ENCODE results near the gene TOMM22.

The TOMM22 gene

GRCh38 chr22:38685761-38686160, 4.0 kb downstream of the TOMM22 start:
- peaks cover 25% of the 10 kb centered on the region for H3K79me2 ChIP-seq (ENCODE audit: insufficient read depth, low read length)

DNA sequence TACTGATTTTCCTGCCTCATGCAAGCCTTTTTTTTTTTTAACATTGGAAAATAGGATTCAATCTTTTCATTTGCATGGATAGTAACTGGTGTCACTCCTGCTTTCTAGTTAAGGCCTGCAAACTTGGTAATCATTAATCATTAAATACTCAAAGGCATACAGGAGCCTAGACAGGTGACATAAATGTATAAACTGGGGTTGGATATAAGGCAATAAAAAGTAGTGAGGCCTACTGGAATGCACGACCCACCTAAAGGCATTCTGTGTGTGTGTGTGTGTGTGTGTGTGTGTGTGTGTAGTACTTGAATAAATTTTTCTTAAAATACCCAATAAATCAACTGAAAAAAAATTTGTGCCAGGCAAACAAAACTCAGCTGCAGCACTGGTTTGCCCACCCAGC, 7.9 kb downstream of the TOMM22 start:
- H3K36me3 ChIP-seq (ENCODE audit: insufficient read depth, low read length), result peaks cover 40% of the 10 kb centered on the region; the same call in 1 of the 2 replicates
- peaks cover 16% of the 10 kb centered on the region for H3K4me1 ChIP-seq (ENCODE audit: insufficient read depth, low read length, poor library complexity, severe bottlenecking)
- TF ChIP-seq EZH2phosphoT487 (IDR thresholded peaks at IDR 0.05; ENCODE audit: borderline replicate concordance) (no peak), CTCF (conservative IDR thresholded peaks at IDR 0.05; ENCODE audit: low read length) (no peak)
- H4K20me1 ChIP-seq (ENCODE audit: insufficient read depth, low read length, poor library complexity, severe bottlenecking), result peaks cover 7% of the 10 kb centered on the region
- H3K9ac ChIP-seq (ENCODE audit: low read depth, low read length, poor library complexity, severe bottlenecking), result no peak overlapping the region
- H3K9me2 ChIP-seq (replicated peaks; ENCODE audit: low read depth, low read length), result no peaks in the 10 kb centered on the region
- H3F3A ChIP-seq (ENCODE audit: low read depth), result no peaks in the 10 kb centered on the region
- H3K4me2 ChIP-seq (ENCODE audit: low read depth, low read length, poor library complexity, severe bottlenecking), result no peak overlapping the region
- no peak overlapping the region for H3K4me3 ChIP-seq (ENCODE audit: low read length, poor library complexity, severe bottlenecking)
- H3K27me3 ChIP-seq (ENCODE audit: insufficient read depth, low read length, poor library complexity, severe bottlenecking), result no peaks in the 10 kb centered on the region
- no peaks in the 10 kb centered on the region for H3K9me3 ChIP-seq (ENCODE audit: insufficient read depth, low read depth, low read length)
- H3K79me2 ChIP-seq (ENCODE audit: insufficient read depth, low read length), result peaks cover 27% of the 10 kb centered on the region; the same call in 1 of the 2 replicates
- H2AFZ ChIP-seq (ENCODE audit: low read length), result no peak overlapping the region

More at GRCh38 chr22:38685761-38686160, 4.0 kb downstream of the TOMM22 start:
- peaks cover 10% of the 10 kb centered on the region for H3K4me1 ChIP-seq (ENCODE audit: insufficient read depth, low read length, poor library complexity, severe bottlenecking)
- H3K36me3 ChIP-seq (ENCODE audit: insufficient read depth, low read length), result peaks cover 53% of the 10 kb centered on the region; the same call in 1 of the 2 replicates
- H3K9me2 ChIP-seq (replicated peaks; ENCODE audit: low read depth, low read length), result no peaks in the 10 kb centered on the region
- no peak overlapping the region for H3K9ac ChIP-seq (ENCODE audit: low read depth, low read length, poor library complexity, severe bottlenecking)
- no peak overlapping the region for H3K4me2 ChIP-seq (ENCODE audit: low read depth, low read length, poor library complexity, severe bottlenecking)
- H2AFZ ChIP-seq (ENCODE audit: low read length), result no peak overlapping the region
- no peak for TF ChIP-seq EZH2phosphoT487 (IDR thresholded peaks at IDR 0.05; ENCODE audit: borderline replicate concordance)
- TF ChIP-seq CTCF (conservative IDR thresholded peaks at IDR 0.05; ENCODE audit: low read length), result no peak
- no peak overlapping the region for H3K4me3 ChIP-seq (ENCODE audit: low read length, poor library complexity, severe bottlenecking)
- no peaks in the 10 kb centered on the region for H3K27me3 ChIP-seq (ENCODE audit: insufficient read depth, low read length, poor library complexity, severe bottlenecking)
- H3F3A ChIP-seq (ENCODE audit: low read depth), result no peaks in the 10 kb centered on the region
- H3K9me3 ChIP-seq (ENCODE audit: insufficient read depth, low read depth, low read length), result no peaks in the 10 kb centered on the region
- H4K20me1 ChIP-seq (ENCODE audit: insufficient read depth, low read length, poor library complexity, severe bottlenecking), result peaks cover 7% of the 10 kb centered on the region

GRCh38 chr22:38694049-38694448, 12.3 kb downstream of the TOMM22 start:
- H3K79me2 ChIP-seq (ENCODE audit: insufficient read depth, low read length), result peaks cover 70% of the 10 kb centered on the region

More at GRCh38 chr22:38694049-38694448, 12.3 kb downstream of the TOMM22 start:
- Histone ChIP-seq H3K9ac (ENCODE audit: low read depth, low read length, poor library complexity, severe bottlenecking) (no peak overlapping the region), H3K4me2 (ENCODE audit: low read depth, low read length, poor library complexity, severe bottlenecking) (peak overlapping the region; percentile 99), H3K9me3 (ENCODE audit: insufficient read depth, low read depth, low read length) (no peaks in the 10 kb centered on the region), H3F3A (ENCODE audit: low read depth) (no peaks in the 10 kb centered on the region), H3K4me3 (ENCODE audit: low read length, poor library complexity, severe bottlenecking) (peak overlapping the region; percentile 38), H3K36me3 (ENCODE audit: insufficient read depth, low read length) (peaks cover 3% of the 10 kb centered on the region; the same call in 1 of the 2 replicates), H3K4me1 (ENCODE audit: insufficient read depth, low read length, poor library complexity, severe bottlenecking) (peaks cover 53% of the 10 kb centered on the region), H2AFZ (ENCODE audit: low read length) (no peak overlapping the region), H3K9me2 (replicated peaks; ENCODE audit: low read depth, low read length) (no peaks in the 10 kb centered on the region), H4K20me1 (ENCODE audit: insufficient read depth, low read length, poor library complexity, severe bottlenecking) (peaks cover 13% of the 10 kb centered on the region), H3K27me3 (ENCODE audit: insufficient read depth, low read length, poor library complexity, severe bottlenecking) (no peaks in the 10 kb centered on the region)
- TF ChIP-seq CTCF (conservative IDR thresholded peaks at IDR 0.05; ENCODE audit: low read length) (no peak), EZH2phosphoT487 (IDR thresholded peaks at IDR 0.05; ENCODE audit: borderline replicate concordance) (no peak)

All from Loucy (cell line).